Measurements from ENCODE around the gene COL23A1. TPM values are rescaled to one million over a fixed set of nuclear protein-coding genes. Genes with fewer than 3 reads are reported as not detected.

COL23A1 gene
- total and polyA plus RNA-seq, 2 of the 8 experiments (the other 6 are each of a cell fraction or from before 2014, with no cell fraction given) = 3.1 to 4.7 TPM

DNA sequence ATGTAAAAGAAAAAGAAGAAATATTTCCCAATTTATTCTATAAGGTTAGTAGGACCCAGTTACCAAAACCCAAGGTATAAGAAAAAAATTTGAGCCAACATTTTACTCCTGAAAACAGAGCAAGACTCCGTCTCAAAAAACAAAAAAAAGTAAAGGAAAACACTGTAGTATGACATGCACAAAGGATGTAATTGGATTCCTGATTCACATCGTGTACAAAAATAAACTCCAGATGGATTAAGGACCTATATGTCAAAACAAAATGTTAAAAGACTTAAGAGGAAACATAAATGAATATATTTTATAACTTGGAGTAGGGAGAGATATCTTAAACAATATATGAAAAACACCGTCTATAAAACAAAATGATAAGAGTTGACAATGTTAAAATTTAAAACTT lies 371.4 kb downstream of the COL23A1 start:
- CTCF ChIA-PET (ENCODE audit: partially characterized antibody) = no interaction called here
- Histone ChIP-seq H4K8ac (ENCODE audit: extremely low read depth, insufficient read depth, low read length) (no peak overlapping the region), H2AK5ac (ENCODE audit: low read depth, low read length) (no peak overlapping the region), H3K9ac (replicated peaks in 1 of 4; ENCODE audit: extremely low read depth in 1 of 4, low read depth in 3 of 4, low read length in 3 of 4) (no peak overlapping the region), H2BK20ac (ENCODE audit: low read length) (no peak overlapping the region), H2AFZ (ENCODE audit: low read length) (no peak overlapping the region), H3K79me1 (ENCODE audit: low read depth, low read length) (no peaks in the 10 kb centered on the region; the same call in 1 of the 2 replicates), H3K4me2 (ENCODE audit: insufficient read depth in 1 of 2, low read depth in 2 of 2, low read length in 2 of 2) (no peak overlapping the region), H3K4me1 (replicated peaks in 1 of 4; ENCODE audit: control insufficient read depth in 3 of 4, insufficient read depth in 4 of 4, low read length in 3 of 4) (peaks cover 0 to 15% (median 5%) of the 10 kb centered on the region in 4 experiments; a peak in 5 of 7 replicates), H3K4me3 (ENCODE audit: extremely low read depth in 1 of 4, insufficient read depth in 2 of 4, low read depth in 3 of 4, low read length in 4 of 4) (no peak overlapping the region), H3K14ac (ENCODE audit: insufficient read length) (no peak overlapping the region), H2BK5ac (ENCODE audit: low read depth, low read length) (no peak overlapping the region), H2BK15ac (ENCODE audit: low read length) (no peak overlapping the region), H3K23me2 (ENCODE audit: low read depth, low read length) (no peaks in the 10 kb centered on the region), H4K20me1 (replicated peaks in 1 of 2; ENCODE audit: control insufficient read depth in 1 of 2, insufficient read depth in 2 of 2, low read length in 2 of 2) (peaks cover 3 to 19% of the 10 kb centered on the region in 2 experiments), H3K56ac (replicated peaks; ENCODE audit: insufficient read length, low read depth, low read length) (no peak overlapping the region), H3K18ac (ENCODE audit: extremely low read depth, low read length) (no peak overlapping the region), H3K9me3 (ENCODE audit: insufficient read depth in 2 of 2, low read depth in 1 of 2, low read length in 1 of 2) (no peaks in the 10 kb centered on the region), H3K4ac (replicated peaks; ENCODE audit: insufficient read length, low read depth, low read length) (no peak overlapping the region), H4K5ac (ENCODE audit: insufficient read length, low read depth, low read length) (no peak overlapping the region), H4K91ac (replicated peaks; ENCODE audit: insufficient read length, low read length) (no peak overlapping the region), H3K23ac (ENCODE audit: insufficient read length) (no peak overlapping the region), H3K36me3 (ENCODE audit: control insufficient read depth in 2 of 4, insufficient read depth in 4 of 4, low read length in 3 of 4) (peaks cover 2 to 60% (median 14%) of the 10 kb centered on the region in 4 experiments), H2BK12ac (ENCODE audit: low read depth, low read length) (no peak overlapping the region), H2BK120ac (replicated peaks; ENCODE audit: low read depth, low read length) (no peak overlapping the region), H3K79me2 (ENCODE audit: control insufficient read depth in 1 of 2, insufficient read depth in 2 of 2, low read length in 2 of 2) (no peaks in the 10 kb centered on the region), H3K27me3 (replicated peaks in 1 of 4; ENCODE audit: control insufficient read depth in 3 of 4, extremely low read depth in 1 of 4, insufficient read depth in 3 of 4, low read length in 3 of 4) (no peaks in the 10 kb centered on the region), H3K27ac (ENCODE audit: low read depth, low read length) (no peak overlapping the region)
- POLR2A ChIA-PET (ENCODE audit: partially characterized antibody) = interaction anchor here (1.3 to 31.3 kb wide), 7 partner anchors 8 to 39 kb away, joined by 3 to 985 read pairs (median 55); partner anchors contain the start of genes GMCL2, HNRNPAB and PHYKPL
- TF ChIP-seq RFX5 (IDR thresholded peaks at IDR 0.05; ENCODE audit: borderline replicate concordance, low read depth, low read length) (no peak), KDM1A (IDR thresholded peaks at IDR 0.05; ENCODE audit: borderline replicate concordance, low read length) (no peak), SIN3A (conservative IDR thresholded peaks at IDR 0.05 in 1 of 2, IDR thresholded peaks at IDR 0.05 in 1 of 2; ENCODE audit: low read depth in 1 of 2, low read length in 2 of 2) (no peak), SP4 (IDR thresholded peaks at IDR 0.05; ENCODE audit: low read length) (no peak), ATF2 (IDR thresholded peaks at IDR 0.05; ENCODE audit: low read length) (no peak), SIRT6 (IDR thresholded peaks at IDR 0.05; ENCODE audit: low read length) (no peak), RAD21 (IDR thresholded peaks at IDR 0.05 in 1 of 2, conservative IDR thresholded peaks at IDR 0.05 in 1 of 2; ENCODE audit: low read depth in 2 of 2, low read length in 2 of 2) (no peak), NANOG (IDR thresholded peaks at IDR 0.05; ENCODE audit: insufficient read depth, low read depth, low read length, poor library complexity, severe bottlenecking) (no peak)
- DNase-seq (ENCODE audit: low read depth in 1 of 2, low spot score in 2 of 2) (no peak), FAIRE-seq (no peak)
- WGBS, 2 experiments (ENCODE audit: extremely low coverage in 1 of 2, insufficient coverage in 1 of 2, insufficient read length in 1 of 2, insufficient replicate concordance in 2 of 2, low coverage in 1 of 2, low lambda C conversion rate in 2 of 2, missing lambda C conversion rate in 1 of 2) = 95% methylated on average over 3 of the region's 3 CpGs; no CpG with 5 or more reads in 1 of the 2 experiments

Measured in H1 (cell line).